C4-2B (cell line): ENCODE results near the gene PAK1.

Experiments
- ZFX ChIP-seq: fragments of 450-650 bp; IDR thresholded peaks from 2 replicates; pipeline ENCODE4 v1.6.1; 2017
- TF ChIP-seq, protein P1 (sequence below): fragments of 450-650 bp; conservative IDR thresholded peaks from 2 replicates; pipeline ENCODE4 v1.5.1; 2017; ENCODE audit warnings: mild to moderate bottlenecking

DNA sequence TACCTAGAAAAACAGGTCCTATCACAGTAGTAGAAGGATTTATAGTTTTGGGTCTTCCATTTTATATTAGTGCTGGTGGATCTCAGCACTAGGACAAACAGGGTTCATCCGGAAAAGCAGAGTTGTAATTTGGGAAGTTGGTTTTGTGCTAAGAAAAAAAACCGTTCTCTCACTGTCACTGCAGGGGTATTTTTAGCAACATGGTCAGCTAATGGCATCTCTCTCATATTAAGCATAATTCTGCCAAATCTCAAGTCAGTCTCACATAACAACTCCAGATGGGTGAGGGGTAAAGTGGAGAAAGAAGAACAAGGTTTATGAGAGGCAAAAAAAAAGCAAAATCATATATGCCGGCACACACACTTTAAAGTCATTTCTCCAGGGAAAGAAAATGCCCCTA lies 120.8 kb downstream of the PAK1 start:
- TF ChIP-seq, protein P1, sequence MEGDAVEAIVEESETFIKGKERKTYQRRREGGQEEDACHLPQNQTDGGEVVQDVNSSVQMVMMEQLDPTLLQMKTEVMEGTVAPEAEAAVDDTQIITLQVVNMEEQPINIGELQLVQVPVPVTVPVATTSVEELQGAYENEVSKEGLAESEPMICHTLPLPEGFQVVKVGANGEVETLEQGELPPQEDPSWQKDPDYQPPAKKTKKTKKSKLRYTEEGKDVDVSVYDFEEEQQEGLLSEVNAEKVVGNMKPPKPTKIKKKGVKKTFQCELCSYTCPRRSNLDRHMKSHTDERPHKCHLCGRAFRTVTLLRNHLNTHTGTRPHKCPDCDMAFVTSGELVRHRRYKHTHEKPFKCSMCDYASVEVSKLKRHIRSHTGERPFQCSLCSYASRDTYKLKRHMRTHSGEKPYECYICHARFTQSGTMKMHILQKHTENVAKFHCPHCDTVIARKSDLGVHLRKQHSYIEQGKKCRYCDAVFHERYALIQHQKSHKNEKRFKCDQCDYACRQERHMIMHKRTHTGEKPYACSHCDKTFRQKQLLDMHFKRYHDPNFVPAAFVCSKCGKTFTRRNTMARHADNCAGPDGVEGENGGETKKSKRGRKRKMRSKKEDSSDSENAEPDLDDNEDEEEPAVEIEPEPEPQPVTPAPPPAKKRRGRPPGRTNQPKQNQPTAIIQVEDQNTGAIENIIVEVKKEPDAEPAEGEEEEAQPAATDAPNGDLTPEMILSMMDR = no peak
- TF ChIP-seq ZFX = no peak
